Esophagus muscularis mucosa (tissue), 4 donors: ENCODE data around the gene CTU2. TPM values are rescaled to one million over a fixed set of nuclear protein-coding genes. Genes with fewer than 3 reads are reported as not detected.

Experiments
- DNase-seq: peaks from one replicate; pipeline ENCODE4 v3.0.0-alpha.2; 2017; ENCODE audit errors: extremely low spot score
- H3K27ac ChIP-seq, 4 donors: fragments of 200-600 bp; sonication (generic); replicated peaks in 1 of 4; 1 replicate in 3 of 4; 2 replicates in 1 of 4; pipeline ENCODE4 v1.5.1; 2016 to 2019; ENCODE audit warnings: mild to moderate bottlenecking in 1 of 4
- H3K27me3 ChIP-seq, 4 donors: fragments of 200-600 bp; sonication (generic); one replicate each; pipeline versions ENCODE4 v1.5.1 to v1.6.0; 2016 to 2019
- H3K36me3 ChIP-seq, 4 donors: fragments of 200-600 bp; sonication (generic); one replicate each; pipeline ENCODE4 v1.5.1; 2016 to 2019
- H3K4me1 ChIP-seq, 4 donors: fragments of 200-600 bp; sonication (generic); one replicate each; pipeline ENCODE4 v1.5.1; 2016 to 2019
- H3K4me3 ChIP-seq, 4 donors: fragments of 200-600 bp; sonication (generic); 1 replicate in 2 of 4; 2 replicates in 2 of 4; pipeline ENCODE4 v1.5.1; 2016 to 2019; ENCODE audit warnings: mild to moderate bottlenecking in 4 of 4, moderate library complexity in 1 of 4
- H3K9me3 ChIP-seq, 4 donors: fragments of 200-600 bp; sonication (generic); 1 replicate in 3 of 4; 2 replicates in 1 of 4; pipeline ENCODE4 v1.5.1; 2016 to 2019
- EP300 ChIP-seq: sonication (generic); formaldehyde crosslinking; IDR thresholded peaks from one replicate; pipeline ENCODE4 v1.6.1; 2017; ENCODE audit warnings: antibody characterized with exemption
- POLR2A ChIP-seq: fragments of 450-650 bp; IDR thresholded peaks from one replicate; pipeline ENCODE4 v1.6.1; 2017; ENCODE audit warnings: antibody characterized with exemption, moderate library complexity, mild to moderate bottlenecking, low read depth
- POLR2AphosphoS5 ChIP-seq, 2 donors: sonication (generic); formaldehyde crosslinking; IDR thresholded peaks; one replicate each; pipeline ENCODE4 v1.6.1; 2017; ENCODE audit warnings: antibody characterized with exemption in 2 of 2
- WGBS: methylation state at CpG from one replicate; pipeline ENCODE4 v1.1.5; 2018; 5-methylcytosine and 5-hydroxymethylcytosine counted together
- intact Hi-C: fragments of 100-400 bp; cut with DNase I; formaldehyde crosslinking; loops from one replicate; pipeline ENCODE4 v1.15.1; 2023
- total RNA-seq, 4 donors: library from RNA; depleted of rRNA; stranded (reverse); fragments of >200 nt; gene quantifications; one replicate each; pipeline versions ENCODE4 v1.1.0 to v1.2.1, GENCODE V29; 2016
- TF ChIP-seq, protein P1 (sequence below), 3 experiments: fragments of 200-600 bp in 2 of 3; fragments of 450-650 bp in 1 of 3; sonication (generic) in 2 of 3; IDR thresholded peaks; one replicate each; pipeline ENCODE4 v1.5.1; 2017 to 2019; ENCODE audit warnings: antibody characterized with exemption in 3 of 3, mild to moderate bottlenecking in 2 of 3, moderate library complexity in 1 of 3

The CTU2 gene
- total RNA-seq, 4 donors from 2014 or later, result 8.9 to 14.7 (median 10.3) TPM

DNA sequence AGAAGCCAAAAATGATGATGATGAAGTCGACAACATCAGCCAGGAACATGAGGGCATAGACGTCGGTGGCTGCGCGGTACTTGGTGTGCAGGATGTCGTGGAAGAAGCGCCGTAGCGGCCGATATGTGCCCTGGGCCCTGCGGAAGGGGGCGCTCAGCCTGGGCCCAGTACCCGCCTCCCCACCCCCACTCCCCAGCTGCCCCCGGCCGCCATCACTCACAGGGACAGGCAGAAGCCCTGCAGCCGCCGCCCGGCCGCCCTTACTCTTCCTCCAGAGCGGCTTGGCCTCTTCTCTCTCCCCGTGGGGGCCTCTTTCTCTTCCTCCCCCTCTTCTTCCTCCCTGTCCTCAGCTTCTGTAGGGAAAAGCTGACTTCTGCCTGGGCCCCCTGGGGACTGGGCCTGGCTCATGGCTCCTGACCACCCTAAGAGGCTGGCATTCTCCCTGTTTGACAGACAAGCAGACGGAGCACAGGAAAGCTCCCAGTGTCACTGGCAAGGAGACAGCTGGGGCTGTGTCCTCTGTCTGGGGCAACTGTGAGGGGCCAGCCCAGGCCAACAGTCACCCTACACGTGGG is 14.2 kb downstream of the CTU2 start:
- DNase-seq, result no peak
- intact Hi-C loops, result no loop called here
- Histone ChIP-seq H3K27ac (peak overlapping the region in 1 of 4 donors; percentile 56), H3K4me3 (no peak overlapping the region), H3K9me3 (no peaks in the 10 kb centered on the region), H3K36me3 (peaks cover 98 to 100% (median 100%) of the 10 kb centered on the region in 4 donors), H3K27me3 (no peaks in the 10 kb centered on the region), H3K4me1 (peaks cover 0 to 11% (median 8%) of the 10 kb centered on the region in 4 donors)
- TF ChIP-seq EP300 (no peak), POLR2A (no peak), POLR2AphosphoS5 (IDR thresholded peaks at IDR 0.05) (no peak)
- TF ChIP-seq, protein P1, sequence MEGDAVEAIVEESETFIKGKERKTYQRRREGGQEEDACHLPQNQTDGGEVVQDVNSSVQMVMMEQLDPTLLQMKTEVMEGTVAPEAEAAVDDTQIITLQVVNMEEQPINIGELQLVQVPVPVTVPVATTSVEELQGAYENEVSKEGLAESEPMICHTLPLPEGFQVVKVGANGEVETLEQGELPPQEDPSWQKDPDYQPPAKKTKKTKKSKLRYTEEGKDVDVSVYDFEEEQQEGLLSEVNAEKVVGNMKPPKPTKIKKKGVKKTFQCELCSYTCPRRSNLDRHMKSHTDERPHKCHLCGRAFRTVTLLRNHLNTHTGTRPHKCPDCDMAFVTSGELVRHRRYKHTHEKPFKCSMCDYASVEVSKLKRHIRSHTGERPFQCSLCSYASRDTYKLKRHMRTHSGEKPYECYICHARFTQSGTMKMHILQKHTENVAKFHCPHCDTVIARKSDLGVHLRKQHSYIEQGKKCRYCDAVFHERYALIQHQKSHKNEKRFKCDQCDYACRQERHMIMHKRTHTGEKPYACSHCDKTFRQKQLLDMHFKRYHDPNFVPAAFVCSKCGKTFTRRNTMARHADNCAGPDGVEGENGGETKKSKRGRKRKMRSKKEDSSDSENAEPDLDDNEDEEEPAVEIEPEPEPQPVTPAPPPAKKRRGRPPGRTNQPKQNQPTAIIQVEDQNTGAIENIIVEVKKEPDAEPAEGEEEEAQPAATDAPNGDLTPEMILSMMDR (IDR thresholded peaks at IDR 0.05), result no peak
- 84% methylated on average over 19 of the region's 23 CpGs for WGBS

DNA sequence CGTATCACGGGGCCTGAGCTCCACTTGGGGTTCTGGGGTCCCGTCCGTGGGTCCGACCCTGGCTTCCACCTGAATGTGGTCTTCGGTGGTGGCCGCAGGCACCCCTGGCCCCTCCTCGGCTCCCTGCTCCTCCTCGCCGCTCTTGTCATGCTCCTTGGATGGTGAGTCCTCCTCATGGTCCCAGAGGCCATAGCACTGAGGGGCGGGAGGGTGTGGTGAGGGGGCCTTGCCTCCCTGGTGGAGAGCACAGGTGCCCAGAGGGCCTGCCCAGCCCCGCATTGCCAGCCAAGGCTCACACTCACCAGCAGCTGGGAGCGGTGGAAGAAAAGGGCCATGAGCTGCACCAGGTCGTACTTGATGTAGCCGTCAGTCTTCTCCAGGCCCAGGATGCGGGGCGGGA is 14.9 kb downstream of the CTU2 start:
- Histone ChIP-seq H3K4me3 (no peak overlapping the region), H3K36me3 (peaks cover 98 to 100% (median 100%) of the 10 kb centered on the region in 4 donors), H3K27me3 (no peaks in the 10 kb centered on the region), H3K4me1 (peaks cover 0 to 11% (median 8%) of the 10 kb centered on the region in 4 donors), H3K9me3 (no peaks in the 10 kb centered on the region), H3K27ac (no peak overlapping the region)
- DNase-seq, result no peak
- WGBS, result 97% methylated on average over 16 of the region's 17 CpGs
- intact Hi-C loops, result no loop called here
- no peak for TF ChIP-seq POLR2AphosphoS5 (IDR thresholded peaks at IDR 0.05)
- TF ChIP-seq, protein P1 (IDR thresholded peaks at IDR 0.05), result no peak
- no peak for TF ChIP-seq POLR2A
- TF ChIP-seq EP300, result no peak

DNA sequence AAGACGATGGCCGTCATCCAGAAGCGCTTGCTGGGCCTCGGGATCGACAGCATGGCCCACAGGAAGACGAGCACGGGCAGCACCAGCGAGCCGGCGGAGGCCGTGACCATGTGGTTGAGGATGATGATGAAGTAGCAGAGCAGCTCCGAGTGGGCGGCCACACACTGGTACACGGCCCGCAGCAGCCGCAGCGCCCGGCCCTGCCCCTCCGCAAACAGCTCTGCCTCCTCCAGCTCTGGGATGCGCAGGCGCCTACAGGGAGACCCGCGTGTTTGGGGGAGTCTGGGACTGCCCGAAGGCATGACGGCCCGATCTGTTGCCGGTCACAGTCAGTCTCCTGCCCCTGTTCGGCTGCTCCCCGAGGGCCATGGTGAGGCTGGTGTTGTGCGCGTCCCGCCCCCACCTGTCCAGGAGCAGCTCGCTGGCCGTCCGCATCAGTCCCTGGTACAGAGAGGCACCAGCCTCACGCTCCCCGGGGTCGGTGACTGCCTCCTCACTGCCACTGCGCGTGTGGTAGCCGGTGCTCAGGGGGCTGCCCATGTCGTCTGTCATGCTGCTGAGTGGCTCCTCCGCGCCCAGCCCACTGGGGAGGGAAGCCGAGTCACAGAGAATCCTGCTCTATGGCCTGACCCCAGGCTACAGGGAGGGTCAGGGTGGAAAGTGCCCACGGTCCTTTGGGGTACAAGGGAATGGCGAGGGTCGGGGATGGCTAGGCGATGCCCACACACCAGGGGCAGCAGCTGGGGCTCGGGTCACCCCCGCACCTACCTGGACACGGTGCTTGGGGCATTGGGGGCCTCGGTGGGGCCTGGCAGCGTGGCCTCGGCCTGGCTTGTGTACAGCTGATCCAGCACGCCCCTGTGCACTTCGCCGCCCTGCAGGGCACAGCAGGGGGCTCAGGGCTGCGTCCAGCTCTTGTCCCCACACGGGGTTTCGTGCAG is 15.8 kb downstream of the CTU2 start:
- H3K27me3 ChIP-seq, result no peaks in the 10 kb centered on the region
- intact Hi-C loops, result no loop called here
- H3K9me3 ChIP-seq, result no peaks in the 10 kb centered on the region
- DNase-seq, result no peak
- WGBS, result 96% methylated on average over 31 of the region's 61 CpGs
- peaks cover 98 to 100% (median 100%) of the 10 kb centered on the region in 4 donors for H3K36me3 ChIP-seq
- H3K4me3 ChIP-seq, result no peak overlapping the region
- peaks cover 0 to 11% (median 8%) of the 10 kb centered on the region in 4 donors for H3K4me1 ChIP-seq
- no peak overlapping the region for H3K27ac ChIP-seq
- TF ChIP-seq POLR2AphosphoS5 (IDR thresholded peaks at IDR 0.05) (no peak), POLR2A (no peak), EP300 (no peak)
- TF ChIP-seq, protein P1 (IDR thresholded peaks at IDR 0.05), result no peak

DNA sequence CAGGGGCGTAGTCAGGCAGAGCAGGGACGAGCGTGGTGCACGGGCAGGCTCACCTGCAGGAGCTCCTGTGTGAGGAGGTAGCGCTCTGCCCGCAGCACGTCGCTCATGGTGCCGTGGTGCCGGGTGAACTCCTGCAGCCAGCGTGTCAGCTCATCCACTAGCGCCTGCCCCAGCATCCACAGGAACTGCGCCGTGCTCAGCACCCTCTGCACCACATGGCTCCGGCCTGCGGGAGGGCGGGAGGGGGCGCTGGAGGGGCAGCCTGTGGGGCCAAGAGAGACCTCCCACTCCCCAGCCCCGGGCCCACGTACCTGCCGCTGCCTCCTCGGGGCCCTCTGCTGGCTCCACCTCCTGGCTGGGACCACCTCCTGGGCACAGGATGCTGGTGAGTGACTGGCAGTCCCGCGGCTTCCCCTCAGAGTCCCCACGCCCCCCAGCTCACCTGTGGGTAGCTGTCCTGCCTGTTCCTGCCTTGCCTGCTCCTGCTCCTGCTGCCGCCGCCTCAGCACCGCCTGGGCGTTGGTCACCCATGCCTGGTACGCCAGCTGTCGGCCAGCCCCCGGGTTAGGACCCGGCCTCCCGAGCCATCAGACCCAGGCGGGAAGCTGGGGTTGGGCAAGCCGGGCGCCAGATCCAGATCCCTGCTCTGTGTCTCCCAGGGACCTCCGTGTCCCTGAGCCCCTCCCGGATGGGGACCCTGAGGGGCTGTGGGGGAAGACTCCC is 16.6 kb downstream of the CTU2 start:
- Histone ChIP-seq H3K27ac (no peak overlapping the region), H3K4me3 (no peak overlapping the region), H3K4me1 (peaks cover 0 to 11% (median 8%) of the 10 kb centered on the region in 4 donors), H3K9me3 (no peaks in the 10 kb centered on the region), H3K27me3 (no peaks in the 10 kb centered on the region), H3K36me3 (peaks cover 98 to 100% (median 100%) of the 10 kb centered on the region in 4 donors)
- intact Hi-C loops, result no loop called here
- WGBS, result 87% methylated on average over 15 of the region's 39 CpGs
- TF ChIP-seq EP300 (no peak), POLR2AphosphoS5 (IDR thresholded peaks at IDR 0.05) (no peak), POLR2A (no peak)
- TF ChIP-seq, protein P1 (IDR thresholded peaks at IDR 0.05), result no peak
- DNase-seq, result no peak
